ENCODE measurements around the gene TMEM141. TPM values are rescaled to one million over a fixed set of nuclear protein-coding genes. Genes with fewer than 3 reads are reported as not detected.
"Not testable (repeated sequence)": the region's sequence is repeated elsewhere in the genome, so short reads cannot be mapped to it uniquely, and the experiment has no call there.

The TMEM141 gene
- total and polyA plus RNA-seq, 2 of the 8 experiments (the other 6 are each of a cell fraction or from before 2014, with no cell fraction given): 51.1 to 137 TPM

DNA sequence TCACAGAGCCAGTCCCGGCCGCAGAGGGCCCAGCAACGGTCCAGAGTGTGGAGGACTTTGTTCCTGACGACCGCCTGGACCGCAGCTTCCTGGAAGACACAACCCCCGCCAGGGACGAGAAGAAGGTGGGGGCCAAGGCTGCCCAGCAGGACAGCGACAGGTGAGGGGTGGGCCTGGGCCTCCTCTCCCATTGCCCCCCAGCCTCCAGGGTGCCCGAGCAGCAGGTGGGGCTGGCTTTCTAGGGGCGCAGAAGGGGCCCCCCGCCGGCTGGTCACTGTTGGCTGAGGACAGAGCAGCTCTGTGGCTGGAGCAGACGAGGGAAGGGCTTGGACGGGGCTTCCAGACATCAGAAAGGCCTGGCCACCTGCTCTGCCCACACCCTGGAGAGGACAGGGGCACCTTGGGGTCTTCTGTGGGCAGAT lies 46.7 kb downstream of the TMEM141 start:
- not testable (repeated sequence) for H3K9me3 ChIP-seq (ENCODE audit: insufficient read depth in 2 of 2, low read depth in 1 of 2, low read length in 1 of 2); H2BK20ac ChIP-seq (ENCODE audit: low read length); H3K79me1 ChIP-seq (ENCODE audit: low read depth, low read length); H3K4me3 ChIP-seq (ENCODE audit: extremely low read depth in 1 of 4, insufficient read depth in 2 of 4, low read depth in 3 of 4, low read length in 4 of 4); H3K23me2 ChIP-seq (ENCODE audit: low read depth, low read length); H3K4ac ChIP-seq (replicated peaks; ENCODE audit: insufficient read length, low read depth, low read length); H3K27ac ChIP-seq (ENCODE audit: low read depth, low read length); H3K18ac ChIP-seq (ENCODE audit: extremely low read depth, low read length); H4K20me1 ChIP-seq (replicated peaks in 1 of 2; ENCODE audit: control insufficient read depth in 1 of 2, insufficient read depth in 2 of 2, low read length in 2 of 2); H4K91ac ChIP-seq (replicated peaks; ENCODE audit: insufficient read length, low read length); H2BK120ac ChIP-seq (replicated peaks; ENCODE audit: low read depth, low read length); H2BK5ac ChIP-seq (ENCODE audit: low read depth, low read length); DNase-seq (ENCODE audit: low read depth in 1 of 2, low spot score in 2 of 2); H2BK15ac ChIP-seq (ENCODE audit: low read length); H3K4me2 ChIP-seq (ENCODE audit: insufficient read depth in 1 of 2, low read depth in 2 of 2, low read length in 2 of 2); H2AFZ ChIP-seq (ENCODE audit: low read length); H3K23ac ChIP-seq (ENCODE audit: insufficient read length); H3K79me2 ChIP-seq (ENCODE audit: control insufficient read depth in 1 of 2, insufficient read depth in 2 of 2, low read length in 2 of 2); H3K9ac ChIP-seq (replicated peaks in 1 of 4; ENCODE audit: extremely low read depth in 1 of 4, low read depth in 3 of 4, low read length in 3 of 4); FAIRE-seq; H3K27me3 ChIP-seq (replicated peaks in 1 of 4; ENCODE audit: control insufficient read depth in 3 of 4, extremely low read depth in 1 of 4, insufficient read depth in 3 of 4, low read length in 3 of 4); H3K56ac ChIP-seq (replicated peaks; ENCODE audit: insufficient read length, low read depth, low read length); H2AK5ac ChIP-seq (ENCODE audit: low read depth, low read length); H3K14ac ChIP-seq (ENCODE audit: insufficient read length); H4K5ac ChIP-seq (ENCODE audit: insufficient read length, low read depth, low read length); H4K8ac ChIP-seq (ENCODE audit: extremely low read depth, insufficient read depth, low read length); H2BK12ac ChIP-seq (ENCODE audit: low read depth, low read length)
- POLR2A ChIA-PET (ENCODE audit: partially characterized antibody): interaction anchor here (0.7 to 20.5 kb wide), 6 partner anchors 8 to 108 kb away, joined by 3 to 248 read pairs (median 25); partner anchors contain the start of gene MAMDC4
- H3K36me3 ChIP-seq (ENCODE audit: control insufficient read depth in 2 of 4, insufficient read depth in 4 of 4, low read length in 3 of 4): peaks cover 0 to 24% (median 4%) of the 10 kb centered on the region in 4 experiments; a peak in 3 of 8 replicates
- WGBS, 2 experiments (ENCODE audit: extremely low coverage in 1 of 2, insufficient coverage in 1 of 2, insufficient read length in 1 of 2, insufficient replicate concordance in 2 of 2, low coverage in 1 of 2, low lambda C conversion rate in 2 of 2, missing lambda C conversion rate in 1 of 2): 97% methylated on average over 14 of the region's 15 CpGs; no CpG with 5 or more reads in 1 of the 2 experiments
- H3K4me1 ChIP-seq (replicated peaks in 1 of 4; ENCODE audit: control insufficient read depth in 3 of 4, insufficient read depth in 4 of 4, low read length in 3 of 4): peaks cover 5 to 24% (median 14%) of the 10 kb centered on the region in 4 experiments
- CTCF ChIA-PET (ENCODE audit: partially characterized antibody): interaction anchor here (0.6 to 8.9 kb wide), 2 partner anchors 20 to 233 kb away, joined by 3 to 131 read pairs; no protein-coding TSS in a partner anchor

Data from H1 (cell line).